H1 (cell line): ENCODE data around the gene P3H3.

Experiments used
- BRCA1 ChIP-seq: IDR thresholded peaks from 2 replicates; pipeline ENCODE4 v1.6.1; 2012; ENCODE audit warnings: low read depth, low read length, improper control_type of control experiment
- CEBPB ChIP-seq: IDR thresholded peaks from 2 replicates; pipeline ENCODE4 v1.6.1; 2012; ENCODE audit warnings: low read depth, low read length
- CHD2 ChIP-seq: IDR thresholded peaks from 2 replicates; pipeline ENCODE4 v1.6.1; 2012; ENCODE audit warnings: low read length, improper control_type of control experiment
- CREB1 ChIP-seq: IDR thresholded peaks from 2 replicates; pipeline ENCODE4 v1.6.1; 2012; ENCODE audit warnings: inconsistent platforms
- HDAC6 ChIP-seq: IDR thresholded peaks from one replicate; pipeline ENCODE4 v1.7.1; 2012; ENCODE audit warnings: low read depth, mild to moderate bottlenecking, inconsistent platforms, low read length, moderate library complexity
- POLR2A ChIP-seq, 2 experiments: IDR thresholded peaks; 1 replicate in 1 of 2; 2 replicates in 1 of 2; pipeline ENCODE4 v1.6.1; 2011; ENCODE audit warnings: low read depth in 2 of 2, low read length in 2 of 2, mild to moderate bottlenecking in 2 of 2; ENCODE audit errors: control extremely low read depth in 1 of 2
- POLR2AphosphoS5 ChIP-seq: IDR thresholded peaks from 2 replicates; pipeline ENCODE4 v1.6.1; 2011; ENCODE audit warnings: low read depth, low read length
- RAD21 ChIP-seq, 2 experiments: IDR thresholded peaks in 1 of 2; conservative IDR thresholded peaks in 1 of 2; 2 replicates each; pipeline ENCODE4 v1.6.1; 2011; ENCODE audit warnings: low read depth in 2 of 2, low read length in 2 of 2, improper control_type of control experiment in 1 of 2, inconsistent platforms in 1 of 2, mild to moderate bottlenecking in 1 of 2, moderate library complexity in 1 of 2
- SIN3A ChIP-seq, 2 experiments: IDR thresholded peaks in 1 of 2; conservative IDR thresholded peaks in 1 of 2; 2 replicates each; pipeline ENCODE4 v1.6.1; 2011 to 2012; ENCODE audit warnings: low read length in 2 of 2, improper control_type of control experiment in 1 of 2, low read depth in 1 of 2, mild to moderate bottlenecking in 1 of 2
- TF ChIP-seq, protein P1 (sequence below), 3 experiments: IDR thresholded peaks; 1 replicate in 2 of 3; 2 replicates in 1 of 3; pipeline versions ENCODE4 v1.5.1 to v1.6.1; 2011; ENCODE audit warnings: low read length in 3 of 3, mild to moderate bottlenecking in 3 of 3, inconsistent platforms in 2 of 3, low read depth in 1 of 3, moderate library complexity in 1 of 3; ENCODE audit not compliant: insufficient read depth in 1 of 3; ENCODE audit errors: control extremely low read depth in 1 of 3
- TF ChIP-seq, protein P2 (sequence below): IDR thresholded peaks from 2 replicates; pipeline ENCODE4 v1.6.1; 2012; ENCODE audit warnings: low read length, inconsistent platforms

DNA sequence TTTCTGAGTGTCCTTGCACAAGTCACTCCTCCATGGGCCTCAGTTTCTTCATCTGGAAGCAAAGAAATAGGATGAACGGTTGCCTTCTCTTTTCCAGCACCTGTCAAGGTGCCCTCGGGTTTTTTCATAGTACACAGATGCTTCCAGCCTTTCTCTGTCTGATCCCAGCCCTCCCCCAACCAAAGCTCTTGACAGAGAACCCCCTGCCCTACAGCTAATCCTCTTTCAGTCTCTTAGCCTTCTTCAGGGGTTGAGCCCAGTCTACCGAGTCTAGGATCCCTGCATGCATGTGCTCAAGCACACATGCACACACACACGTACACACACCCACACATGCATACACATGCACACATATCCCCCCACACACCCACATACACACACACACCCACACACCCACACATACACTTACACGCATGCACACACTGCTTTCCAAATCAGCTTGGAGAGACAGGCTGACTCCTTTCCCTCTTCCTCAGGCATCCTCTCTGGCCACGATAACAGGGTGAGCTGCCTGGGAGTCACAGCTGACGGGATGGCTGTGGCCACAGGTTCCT lies 18.2 kb downstream of the P3H3 start:
- TF ChIP-seq POLR2A (IDR thresholded peaks at IDR 0.05; ENCODE audit: control extremely low read depth in 1 of 2, low read depth in 2 of 2, low read length in 2 of 2) = no peak
- TF ChIP-seq CEBPB = no peak
- TF ChIP-seq, protein P1, sequence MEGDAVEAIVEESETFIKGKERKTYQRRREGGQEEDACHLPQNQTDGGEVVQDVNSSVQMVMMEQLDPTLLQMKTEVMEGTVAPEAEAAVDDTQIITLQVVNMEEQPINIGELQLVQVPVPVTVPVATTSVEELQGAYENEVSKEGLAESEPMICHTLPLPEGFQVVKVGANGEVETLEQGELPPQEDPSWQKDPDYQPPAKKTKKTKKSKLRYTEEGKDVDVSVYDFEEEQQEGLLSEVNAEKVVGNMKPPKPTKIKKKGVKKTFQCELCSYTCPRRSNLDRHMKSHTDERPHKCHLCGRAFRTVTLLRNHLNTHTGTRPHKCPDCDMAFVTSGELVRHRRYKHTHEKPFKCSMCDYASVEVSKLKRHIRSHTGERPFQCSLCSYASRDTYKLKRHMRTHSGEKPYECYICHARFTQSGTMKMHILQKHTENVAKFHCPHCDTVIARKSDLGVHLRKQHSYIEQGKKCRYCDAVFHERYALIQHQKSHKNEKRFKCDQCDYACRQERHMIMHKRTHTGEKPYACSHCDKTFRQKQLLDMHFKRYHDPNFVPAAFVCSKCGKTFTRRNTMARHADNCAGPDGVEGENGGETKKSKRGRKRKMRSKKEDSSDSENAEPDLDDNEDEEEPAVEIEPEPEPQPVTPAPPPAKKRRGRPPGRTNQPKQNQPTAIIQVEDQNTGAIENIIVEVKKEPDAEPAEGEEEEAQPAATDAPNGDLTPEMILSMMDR (IDR thresholded peaks at IDR 0.05; ENCODE audit: control extremely low read depth in 1 of 3, insufficient read depth in 1 of 3, low read depth in 1 of 3, low read length in 3 of 3) = no peak
- TF ChIP-seq SIN3A (conservative IDR thresholded peaks at IDR 0.05 in 1 of 2, IDR thresholded peaks at IDR 0.05 in 1 of 2; ENCODE audit: low read depth in 1 of 2, low read length in 2 of 2) = no peak
- no peak for TF ChIP-seq CHD2
- TF ChIP-seq POLR2AphosphoS5 = no peak
- TF ChIP-seq BRCA1 = no peak
- TF ChIP-seq, protein P2, sequence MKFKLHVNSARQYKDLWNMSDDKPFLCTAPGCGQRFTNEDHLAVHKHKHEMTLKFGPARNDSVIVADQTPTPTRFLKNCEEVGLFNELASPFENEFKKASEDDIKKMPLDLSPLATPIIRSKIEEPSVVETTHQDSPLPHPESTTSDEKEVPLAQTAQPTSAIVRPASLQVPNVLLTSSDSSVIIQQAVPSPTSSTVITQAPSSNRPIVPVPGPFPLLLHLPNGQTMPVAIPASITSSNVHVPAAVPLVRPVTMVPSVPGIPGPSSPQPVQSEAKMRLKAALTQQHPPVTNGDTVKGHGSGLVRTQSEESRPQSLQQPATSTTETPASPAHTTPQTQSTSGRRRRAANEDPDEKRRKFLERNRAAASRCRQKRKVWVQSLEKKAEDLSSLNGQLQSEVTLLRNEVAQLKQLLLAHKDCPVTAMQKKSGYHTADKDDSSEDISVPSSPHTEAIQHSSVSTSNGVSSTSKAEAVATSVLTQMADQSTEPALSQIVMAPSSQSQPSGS = no peak
- TF ChIP-seq HDAC6 = no peak
- no peak for TF ChIP-seq CREB1
- no peak for TF ChIP-seq RAD21 (IDR thresholded peaks at IDR 0.05 in 1 of 2, conservative IDR thresholded peaks at IDR 0.05 in 1 of 2; ENCODE audit: low read depth in 2 of 2, low read length in 2 of 2)
